GM12874 (cell line): ENCODE results near the gene PLXNA1.

ENCODE experiments used
- CTCF ChIP-seq: IDR thresholded peaks from 2 replicates; pipeline ENCODE4 v1.5.1; 2011; ENCODE audit warnings: low read depth, mild to moderate bottlenecking, control low read depth, low read length, moderate library complexity; ENCODE audit not compliant: insufficient read depth

The PLXNA1 gene

DNA sequence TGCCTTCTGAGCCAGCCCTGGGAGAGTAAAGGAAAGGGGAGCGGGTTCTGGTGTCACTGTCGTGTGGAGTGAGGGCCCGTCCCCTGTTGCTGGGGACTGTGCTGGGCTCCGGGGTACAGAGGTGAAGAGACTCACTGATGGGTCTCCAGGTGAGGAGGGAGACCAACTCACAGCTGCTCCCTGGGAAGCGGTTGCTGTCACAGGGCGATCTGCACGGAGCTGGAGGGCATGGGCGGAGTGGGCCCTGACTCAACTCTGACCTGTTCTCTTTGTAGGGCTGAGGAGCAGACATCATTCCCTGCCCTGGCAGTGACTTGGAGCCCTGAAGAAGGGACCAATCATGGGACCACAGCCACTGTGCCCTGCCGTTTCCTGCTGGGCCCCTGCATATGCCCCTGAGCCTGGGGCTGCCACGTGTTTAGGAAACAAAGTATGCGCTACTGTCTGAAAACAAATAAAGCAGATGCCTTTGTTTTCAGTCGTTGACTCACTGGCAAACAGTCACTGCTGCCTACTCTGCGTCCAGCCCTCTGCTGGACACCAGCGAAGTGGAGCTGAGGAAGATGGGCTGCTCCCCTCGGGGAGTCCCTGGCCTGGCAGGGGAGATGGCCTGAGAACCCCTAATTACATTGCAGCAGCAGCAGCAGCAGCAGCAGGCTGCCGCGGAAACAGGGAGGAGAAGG lies 22.9 kb upstream of the PLXNA1 start:
- no peak for TF ChIP-seq CTCF

DNA sequence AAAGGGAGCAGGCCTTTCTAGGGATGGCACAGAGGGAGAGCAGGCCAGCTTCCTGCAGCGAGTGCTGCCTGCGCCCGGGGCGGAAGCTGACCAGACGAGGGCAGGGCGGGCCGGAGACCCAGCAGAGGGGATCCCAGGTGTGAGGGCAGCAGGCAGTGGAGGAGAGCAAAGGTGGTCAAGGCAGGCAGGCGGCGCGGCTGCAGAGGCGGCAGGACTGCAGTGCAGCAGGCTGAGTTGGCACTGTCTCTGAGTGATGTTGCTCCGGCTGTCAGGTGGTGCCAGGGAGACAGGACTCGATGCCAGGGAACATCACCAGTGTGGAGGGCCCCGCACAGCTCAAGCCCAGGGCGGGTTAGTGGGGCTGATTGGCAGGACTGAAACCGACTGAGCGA lies 22.3 kb upstream of the PLXNA1 start:
- TF ChIP-seq CTCF, result no peak

GRCh38 chr3:126961191-126961790 lies 21.6 kb upstream of the PLXNA1 start:
- TF ChIP-seq CTCF, result no peak

DNA sequence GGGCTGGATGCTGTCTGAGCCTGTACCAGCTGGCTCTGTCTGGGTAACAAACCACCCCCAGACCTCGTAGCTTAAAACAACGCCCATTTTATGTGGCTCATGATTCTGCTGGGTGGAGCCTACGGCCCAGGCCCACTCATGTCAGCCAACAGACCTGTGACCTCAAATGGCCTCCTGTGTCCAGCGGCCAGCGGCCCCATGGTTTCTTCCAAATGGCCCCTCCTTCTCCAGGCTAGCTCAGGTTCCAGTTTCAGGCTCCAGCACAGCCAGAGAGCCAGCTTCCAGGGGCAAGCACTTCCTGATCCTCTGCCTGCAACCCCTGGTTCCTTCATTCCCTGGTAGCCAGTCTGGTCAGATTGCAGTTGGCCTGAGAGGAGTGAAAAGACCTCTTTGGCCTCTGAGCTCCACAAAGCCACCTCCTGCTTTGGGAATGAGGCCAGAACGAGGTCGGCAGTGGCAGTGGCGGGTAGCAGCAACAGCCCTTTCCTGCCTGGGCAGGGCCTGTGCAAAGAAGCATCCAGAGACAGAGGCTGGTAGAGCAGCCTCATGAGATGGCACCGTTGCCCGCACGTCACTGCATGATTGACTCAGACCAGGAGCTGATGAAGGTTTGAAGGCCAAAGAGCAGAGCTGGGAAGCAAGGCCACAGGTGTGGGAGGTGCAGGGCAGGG lies 21.0 kb upstream of the PLXNA1 start:
- TF ChIP-seq CTCF, result no peak

DNA sequence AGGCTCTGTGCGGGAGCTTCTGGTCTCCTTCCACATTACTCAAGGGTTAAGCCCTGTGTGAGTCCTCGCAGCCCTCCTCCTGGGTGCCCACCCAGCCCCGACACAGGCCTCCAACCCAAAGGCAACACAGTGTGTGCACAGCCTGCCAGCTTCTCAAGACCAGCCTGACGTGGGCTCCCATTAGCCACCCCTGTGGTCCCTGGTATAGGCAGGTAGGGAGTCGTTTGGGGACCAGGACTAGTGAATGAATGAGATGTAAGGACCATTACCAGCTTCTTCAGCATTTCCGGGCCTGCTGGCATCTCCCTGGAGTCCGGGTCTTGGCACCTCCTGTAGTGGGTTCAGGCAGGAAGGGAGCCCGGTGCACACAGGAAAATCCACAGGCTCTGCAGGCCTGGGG lies 20.2 kb upstream of the PLXNA1 start:
- TF ChIP-seq CTCF, result no peak

DNA sequence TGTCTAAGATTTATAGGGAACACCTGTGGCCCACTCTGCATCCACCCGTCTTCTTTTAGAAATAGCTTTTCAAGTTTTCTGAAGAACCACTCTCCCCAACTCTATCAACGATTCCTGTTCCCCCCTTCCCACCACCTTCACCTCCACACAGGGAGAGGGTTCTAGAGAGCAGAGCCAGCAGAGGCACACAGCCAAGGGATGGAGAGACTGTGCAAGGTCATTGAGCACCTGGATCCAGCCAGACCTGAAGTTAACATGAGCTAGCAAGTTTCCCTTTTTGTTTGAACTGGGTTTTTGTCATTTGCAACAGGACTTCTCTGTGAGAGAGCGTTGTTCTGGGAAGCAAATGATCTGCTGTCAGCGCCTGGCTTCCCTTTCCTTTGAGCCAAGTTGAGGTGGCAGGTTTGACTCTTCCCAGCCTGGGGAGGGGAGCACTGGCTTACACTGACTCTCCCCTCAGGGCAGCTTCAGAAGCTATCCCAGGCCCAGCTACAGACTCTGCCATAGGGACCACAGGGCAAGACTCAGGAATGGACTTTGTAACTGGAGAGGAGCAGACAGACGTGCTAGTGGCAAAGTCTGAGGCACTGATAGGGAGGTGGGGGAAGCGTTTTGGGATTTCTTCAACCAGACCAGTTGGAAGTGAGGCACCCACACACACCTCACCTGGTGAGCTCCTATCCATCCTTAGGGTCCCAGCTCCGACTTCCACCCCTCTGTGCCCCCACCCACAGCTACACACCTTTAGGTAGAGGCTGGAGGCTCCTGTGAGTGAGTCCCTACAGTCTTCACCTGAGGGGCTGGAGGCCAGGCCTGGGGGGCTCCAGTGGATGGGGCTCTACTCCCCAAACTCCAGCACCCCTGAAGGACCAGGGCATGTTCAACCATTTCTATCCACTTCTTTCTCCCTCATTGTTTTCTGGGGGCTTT lies 19.4 kb upstream of the PLXNA1 start:
- TF ChIP-seq CTCF, result no peak

DNA sequence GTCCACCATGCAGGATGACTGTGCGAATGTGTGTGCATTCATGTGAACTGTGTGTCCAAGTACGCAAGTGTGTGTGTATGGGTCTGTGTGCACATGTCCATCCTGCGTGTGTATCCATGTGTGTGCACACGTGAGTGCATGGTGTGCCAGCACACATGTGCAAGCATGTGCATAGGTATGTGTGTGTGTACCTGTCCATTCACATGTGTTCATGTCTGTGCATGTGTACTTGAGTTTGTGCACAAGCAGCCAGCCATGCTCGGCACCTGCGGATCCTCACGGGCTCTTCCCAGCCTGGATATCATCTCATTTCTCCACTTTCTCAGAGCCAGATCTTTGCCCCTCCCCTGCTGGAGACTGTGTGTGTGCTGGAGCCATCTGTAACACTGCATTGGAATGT lies 18.7 kb upstream of the PLXNA1 start:
- TF ChIP-seq CTCF, result no peak
